IMR-90 (cell line): Measurements from ENCODE around the gene SLN. TPM values are rescaled to one million over a fixed set of nuclear protein-coding genes. Genes with fewer than 3 reads are reported as not detected.

Experiments
- ATAC-seq: fragments of 200-7000 bp; cut with Tn5 transposase; 2 replicates; pipeline ENCODE4 v1.9.1; 2020; ENCODE audit warnings: low read depth, mild to moderate bottlenecking, moderate library complexity
- BruUV-seq: library from RNA; stranded (reverse); fragments of 400-500 nt; replicated peaks from 2 replicates; lab custom pipeline; 2021; lab: Mats Ljungman, UMichigan
- CTCF ChIA-PET: fragments of 300-600 bp; formaldehyde crosslinking; extraction: SDS; loops from one replicate; lab custom pipeline; 2021; ENCODE audit warnings: antibody characterized with exemption; lab: Yijun Ruan, JAX
- POLR2A ChIA-PET: fragments of 300-600 bp; sonication (Branson Sonifier 250); formaldehyde crosslinking; loops from one replicate; lab custom pipeline; 2022; ENCODE audit warnings: antibody characterized with exemption; ENCODE audit not compliant: unreplicated experiment; lab: Charles Lee
- DNase-seq: peaks from one replicate; pipeline ENCODE4 v3.0.0; 2013
- H2AFZ ChIP-seq: replicated peaks from 2 replicates; pipeline ENCODE3; 2013; ENCODE audit warnings: low read length, mild to moderate bottlenecking; ENCODE audit not compliant: poor library complexity
- H2AK5ac ChIP-seq: 2 replicates; pipeline ENCODE4 v1.6.1; 2013; ENCODE audit warnings: low read depth, low read length, inconsistent platforms
- H2AK9ac ChIP-seq: replicated peaks from 2 replicates; pipeline ENCODE3; 2013; ENCODE audit warnings: mild to moderate bottlenecking, low read depth, low read length, moderate library complexity; ENCODE audit not compliant: poor library complexity
- H2BK120ac ChIP-seq: 2 replicates; pipeline ENCODE4 v1.6.1; 2013; ENCODE audit warnings: low read depth, low read length, inconsistent platforms
- H2BK15ac ChIP-seq: 3 replicates; pipeline ENCODE4 v1.6.1; 2013; ENCODE audit warnings: low read depth, low read length, inconsistent platforms
- H2BK20ac ChIP-seq: 2 replicates; pipeline ENCODE4 v1.6.1; 2013; ENCODE audit warnings: low read depth, mild to moderate bottlenecking, inconsistent platforms, low read length, moderate library complexity
- H2BK5ac ChIP-seq: 2 replicates; pipeline ENCODE4 v1.6.1; 2013; ENCODE audit warnings: mild to moderate bottlenecking, low read depth, low read length, inconsistent platforms; ENCODE audit not compliant: poor library complexity, severe bottlenecking
- H3K14ac ChIP-seq: replicated peaks from 2 replicates; pipeline ENCODE4 v1.6.1; 2013; ENCODE audit warnings: low read depth, low read length, inconsistent platforms
- H3K18ac ChIP-seq: 2 replicates; pipeline ENCODE4 v1.6.1; 2013; ENCODE audit warnings: low read depth, low read length, control low read depth
- H3K23ac ChIP-seq: 2 replicates; pipeline ENCODE4 v1.6.1; 2013; ENCODE audit warnings: low read depth, low read length, inconsistent platforms
- H3K27ac ChIP-seq: 2 replicates; pipeline ENCODE4 v1.5.1; 2013; ENCODE audit warnings: mild to moderate bottlenecking, control low read depth, low read length; ENCODE audit not compliant: insufficient read depth
- H3K27me3 ChIP-seq: 2 replicates; pipeline ENCODE4 v1.6.1; 2013; ENCODE audit warnings: low read length; ENCODE audit not compliant: control insufficient read depth, insufficient read depth
- H3K36me3 ChIP-seq: 2 replicates; pipeline ENCODE4 v1.6.1; 2013; ENCODE audit warnings: low read length, mixed read lengths; ENCODE audit not compliant: control insufficient read depth, insufficient read depth
- H3K4ac ChIP-seq: 2 replicates; pipeline ENCODE4 v1.6.1; 2013; ENCODE audit warnings: low read depth, low read length, inconsistent platforms
- H3K4me1 ChIP-seq: 2 replicates; pipeline ENCODE4 v1.6.1; 2013; ENCODE audit warnings: low read length, mixed read lengths; ENCODE audit not compliant: control insufficient read depth, insufficient read depth
- H3K4me2 ChIP-seq: 2 replicates; pipeline ENCODE4 v1.6.1; 2013; ENCODE audit warnings: low read depth, mild to moderate bottlenecking, control low read depth, low read length, moderate library complexity
- H3K4me3 ChIP-seq: 2 replicates; pipeline ENCODE4 v1.5.1; 2013; ENCODE audit warnings: low read depth, mild to moderate bottlenecking, control low read depth, low read length, moderate library complexity; ENCODE audit not compliant: insufficient read depth
- H3K56ac ChIP-seq: 2 replicates; pipeline ENCODE4 v1.6.1; 2013; ENCODE audit warnings: low read length, inconsistent platforms; ENCODE audit not compliant: insufficient read depth; ENCODE audit errors: extremely low read depth
- H3K79me1 ChIP-seq, 2 experiments: 2 replicates each; pipeline ENCODE4 v1.6.1; 2013; ENCODE audit warnings: low read length in 2 of 2, inconsistent platforms in 1 of 2, low read depth in 1 of 2
- H3K9ac ChIP-seq: 2 replicates; pipeline ENCODE4 v1.6.1; 2013; ENCODE audit warnings: low read depth, low read length, control low read depth
- H3K9me1 ChIP-seq: 2 replicates; pipeline ENCODE4 v1.6.1; 2013; ENCODE audit warnings: low read length, inconsistent platforms; ENCODE audit not compliant: insufficient read depth
- H3K9me3 ChIP-seq: 2 replicates; pipeline ENCODE4 v1.6.1; 2013; ENCODE audit warnings: low read length; ENCODE audit not compliant: control insufficient read depth, insufficient read depth
- H4K20me1 ChIP-seq: 2 replicates; pipeline ENCODE4 v1.6.1; 2013; ENCODE audit warnings: low read length, inconsistent platforms; ENCODE audit not compliant: insufficient read depth
- H4K5ac ChIP-seq: 2 replicates; pipeline ENCODE4 v1.6.1; 2013; ENCODE audit warnings: mild to moderate bottlenecking, low read depth, low read length, control low read depth
- H4K8ac ChIP-seq, 2 experiments: 2 replicates each; pipeline ENCODE4 v1.6.1; 2013; ENCODE audit warnings: low read depth in 2 of 2, low read length in 2 of 2, control low read depth in 1 of 2, inconsistent platforms in 1 of 2
- H4K91ac ChIP-seq: 2 replicates; pipeline ENCODE4 v1.6.1; 2013; ENCODE audit warnings: low read depth, low read length, inconsistent platforms; ENCODE audit not compliant: insufficient read depth
- BHLHE40 ChIP-seq: fragments of 150-350 bp; IDR thresholded peaks from 2 replicates; pipeline ENCODE4 v1.6.1; 2016; ENCODE audit warnings: mild to moderate bottlenecking, low read depth, low read length
- CEBPB ChIP-seq: IDR thresholded peaks from 2 replicates; pipeline ENCODE4 v1.6.1; 2012; ENCODE audit warnings: low read depth, low read length, improper control_type of control experiment
- MAFK ChIP-seq: IDR thresholded peaks from 2 replicates; pipeline ENCODE4 v1.6.1; 2012; ENCODE audit warnings: low read depth, low read length, improper control_type of control experiment
- WGBS, 2 experiments: methylation state at CpG; one replicate each; pipeline versions ENCODE4 v1.1.5 to v1.1.7; 2013; ENCODE audit warnings: missing lambda C conversion rate in 2 of 2; ENCODE audit not compliant: insufficient read length in 1 of 2; ENCODE audit errors: extremely low coverage in 2 of 2; 5-methylcytosine and 5-hydroxymethylcytosine counted together
- dilution Hi-C: fragments of 300-500 bp; cut with HindIII; formaldehyde crosslinking; loops from one replicate; pipeline ENCODE4 v1.14.3; 2018; ENCODE audit warnings: low sequenced_read_pairs; ENCODE audit not compliant: unreplicated experiment
- in situ Hi-C: fragments of 300-500 bp; cut with MboI; formaldehyde crosslinking; loops from 3 replicates; pipeline ENCODE4 v1.14.3; 2019; ENCODE audit warnings: low sequenced_read_pairs, inconsistent platforms, mixed read lengths
- intact Hi-C: fragments of 100-400 bp; cut with micrococcal nuclease; formaldehyde crosslinking; loops from 2 replicates; pipeline ENCODE4 v1.10.0; 2022
- polyA plus RNA-seq, 3 experiments: library from polyadenylated mRNA; depleted of rRNA; stranded (reverse); fragments of >200 nt; gene quantifications; 2 replicates each; pipeline ENCODE4 v1.2.3, GENCODE V29; 2012; ENCODE audit warnings: low replicate concordance in 1 of 3
- total RNA-seq: library from RNA; depleted of rRNA; stranded (reverse); fragments of >200 nt; gene quantifications from 2 replicates; pipeline ENCODE4 v1.2.3, GENCODE V29; 2012

SLN gene
- total and polyA plus RNA-seq, 2 of the 4 experiments (the other 2 are of a cell fraction): not detected

GRCh38 chr11:107751082-107751481 lies 39.2 kb upstream of the SLN start:
- H2BK15ac ChIP-seq: no peak overlapping the region
- H4K20me1 ChIP-seq: no peaks in the 10 kb centered on the region
- no peak for DNase-seq
- H3K36me3 ChIP-seq: no peaks in the 10 kb centered on the region
- H2AFZ ChIP-seq: no peak overlapping the region
- H3K4ac ChIP-seq: no peak overlapping the region
- H3K4me3 ChIP-seq: no peak overlapping the region
- H3K27ac ChIP-seq: no peak overlapping the region
- ChIA-PET POLR2A (no interaction called here), CTCF (no interaction called here)
- intact Hi-C loops (no loop called here), in situ Hi-C loops (no loop called here), dilution Hi-C loops (no loop called here)
- no peaks in the 10 kb centered on the region for H3K9me1 ChIP-seq
- no peak overlapping the region for H3K9ac ChIP-seq
- no peaks in the 10 kb centered on the region for H3K4me1 ChIP-seq
- no peak overlapping the region for H2BK5ac ChIP-seq
- no peak overlapping the region for H4K91ac ChIP-seq
- H2BK20ac ChIP-seq: no peak overlapping the region
- no peak overlapping the region for H4K5ac ChIP-seq
- no peak overlapping the region for H3K18ac ChIP-seq
- H3K23ac ChIP-seq: no peak overlapping the region
- no CpG with 5 or more reads among the region's 9 CpGs for WGBS, 2 experiments
- H2AK9ac ChIP-seq: no peak overlapping the region
- peaks cover 3% of the 10 kb centered on the region; the same call in 1 of the 2 replicates for H3K27me3 ChIP-seq
- no peak overlapping the region for H3K14ac ChIP-seq
- H2AK5ac ChIP-seq: no peak overlapping the region
- H3K9me3 ChIP-seq: no peaks in the 10 kb centered on the region
- H4K8ac ChIP-seq: no peak overlapping the region
- no peak overlapping the region for H3K4me2 ChIP-seq
- no peaks in the 10 kb centered on the region for H3K79me1 ChIP-seq
- BruUV-seq: no TSS peak
- no peak overlapping the region for H3K56ac ChIP-seq
- ATAC-seq: no peak
- H2BK120ac ChIP-seq: no peak overlapping the region
- no peak for TF ChIP-seq MAFK
- TF ChIP-seq CEBPB: no peak
- no peak for TF ChIP-seq BHLHE40
